Measurements from ENCODE around the gene CCDC51.
"Not testable (repeated sequence)": the region's sequence is repeated elsewhere in the genome, so short reads cannot be mapped to it uniquely, and the experiment has no call there.

The CCDC51 gene

DNA sequence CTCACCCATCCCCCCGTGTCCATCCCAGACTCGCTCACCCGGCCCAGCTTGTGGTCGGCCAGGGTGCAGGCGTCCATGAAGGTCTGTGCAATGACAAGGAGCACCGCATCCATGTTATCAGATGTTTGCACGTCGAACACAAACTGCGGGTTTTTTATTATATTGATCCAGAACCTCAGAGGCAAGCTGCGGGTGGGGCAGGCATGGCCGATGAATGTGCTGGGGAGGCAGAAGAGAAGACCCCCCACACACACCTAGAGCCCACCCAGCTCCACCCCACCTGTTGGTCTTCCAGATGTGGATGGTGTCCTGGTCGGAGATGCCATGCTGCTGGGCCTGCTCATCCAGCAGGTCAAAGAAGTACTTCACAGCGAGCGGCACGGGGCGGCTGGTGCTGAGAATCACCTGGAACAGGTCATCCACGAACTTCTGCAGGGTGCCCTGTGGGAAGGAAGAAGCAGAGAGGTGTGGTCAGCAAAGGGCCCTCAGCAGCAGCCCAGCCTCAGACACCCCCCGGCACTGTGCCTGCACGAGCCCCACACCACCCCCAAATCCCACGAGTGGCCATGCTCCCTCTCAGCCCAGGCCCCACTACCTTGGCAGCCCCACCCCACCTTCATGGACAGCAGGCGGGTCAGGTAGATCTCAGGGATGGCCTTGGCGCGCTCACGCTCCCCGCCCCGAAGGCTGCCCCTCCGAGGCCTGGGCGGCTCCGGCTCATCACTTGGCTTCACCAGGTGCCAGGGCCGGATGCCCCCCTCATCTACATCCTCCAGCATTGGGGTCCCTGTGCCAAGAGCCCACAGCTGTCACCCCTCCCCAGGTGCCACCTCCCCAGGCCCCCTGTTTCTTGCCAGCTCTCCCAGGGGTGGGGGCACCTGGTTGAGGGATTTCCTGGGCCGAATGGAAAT, 30.4 kb downstream of the CCDC51 start:
- no peaks in the 10 kb centered on the region for H3K4me1 Mint-ChIP-seq
- peak; percentile 13 for DNase-seq
- H3K4me3 Mint-ChIP-seq, result no peak overlapping the region
- CTCF ChIA-PET, result interaction anchor here (1.6 to 3.5 kb wide), 7 partner anchors 9 to 26 kb away, joined by 4 to 26 read pairs (median 8); no protein-coding TSS in a partner anchor
- H3K36me3 Mint-ChIP-seq, result no peaks in the 10 kb centered on the region
- peaks cover 9% of the 10 kb centered on the region for H3K27me3 Mint-ChIP-seq
- H3K9me3 Mint-ChIP-seq, result no peaks in the 10 kb centered on the region
- H3K27ac Mint-ChIP-seq, result no peak overlapping the region

- CTCF ChIA-PET, result interaction anchor here (0.6 to 3.5 kb wide), 7 partner anchors 9 to 183 kb away, joined by 3 to 26 read pairs (median 6); no protein-coding TSS in a partner anchor
- Mint-ChIP-seq H3K4me1 (no peaks in the 10 kb centered on the region), H3K9me3 (no peaks in the 10 kb centered on the region), H3K36me3 (no peaks in the 10 kb centered on the region), H3K27ac (no peak overlapping the region), H3K4me3 (no peak overlapping the region), H3K27me3 (peaks cover 9% of the 10 kb centered on the region)
- peak; percentile 20 for DNase-seq
These were observed 31.1 kb downstream of the CCDC51 start for GRCh38 chr3:48408823-48409281.

GRCh38 chr3:48407542-48408099, 32.3 kb downstream of the CCDC51 start:
- H3K27me3 Mint-ChIP-seq, result peaks cover 9% of the 10 kb centered on the region
- DNase-seq, result peak; percentile 14
- CTCF ChIA-PET, result interaction anchor here (1.0 to 3.5 kb wide), 9 partner anchors 8 to 229 kb away, joined by 3 to 26 read pairs (median 6); no protein-coding TSS in a partner anchor
- no peak overlapping the region for H3K27ac Mint-ChIP-seq
- no peaks in the 10 kb centered on the region for H3K9me3 Mint-ChIP-seq
- H3K4me3 Mint-ChIP-seq, result no peak overlapping the region
- no peaks in the 10 kb centered on the region for H3K4me1 Mint-ChIP-seq
- no peaks in the 10 kb centered on the region for H3K36me3 Mint-ChIP-seq

DNA sequence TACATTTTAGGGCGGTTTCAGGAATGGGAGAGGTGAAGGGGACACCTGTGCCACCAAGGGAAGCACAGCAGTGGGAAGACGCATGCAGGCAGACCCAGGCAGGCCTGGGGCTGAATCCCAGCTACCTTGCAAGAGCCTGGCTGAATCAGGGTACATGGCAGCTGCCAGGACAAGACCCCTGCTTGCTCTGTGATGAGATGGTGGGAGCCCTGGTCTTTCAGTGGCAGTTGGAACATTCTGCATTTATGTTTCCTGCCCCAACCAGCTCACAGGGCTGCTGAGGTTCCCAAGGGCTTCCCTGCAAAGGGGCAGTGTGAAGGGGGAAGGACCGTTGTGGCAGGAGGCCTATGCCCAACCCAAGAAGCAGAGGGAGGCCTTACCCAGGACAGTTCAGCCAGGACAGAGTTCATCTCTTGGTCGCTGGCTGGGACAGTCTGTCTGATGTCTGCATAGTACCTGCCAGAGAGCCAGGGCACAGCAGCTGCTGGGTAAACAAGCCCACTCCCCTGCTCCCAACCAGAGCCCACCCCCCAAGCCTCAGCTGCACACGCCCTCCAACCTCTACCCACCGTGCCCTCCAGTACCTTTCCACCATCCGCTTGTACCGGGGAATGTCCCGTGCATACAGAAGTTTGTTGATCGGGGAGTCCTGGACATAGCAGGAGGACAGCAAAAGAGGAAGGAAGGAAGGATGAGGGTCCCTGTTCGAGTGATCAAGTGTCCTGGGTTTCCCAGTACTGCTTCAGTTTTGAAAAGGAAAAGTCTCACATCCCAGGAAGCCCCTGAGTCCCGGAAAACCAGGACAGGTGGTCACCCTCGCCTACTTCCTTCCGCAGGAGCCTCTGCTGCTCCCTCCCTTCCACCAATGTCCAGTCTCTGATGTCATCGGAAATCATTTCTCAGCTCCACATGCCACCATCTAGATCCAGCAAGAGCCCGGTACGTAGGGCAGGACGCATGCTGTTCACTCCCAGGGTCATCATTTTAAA, 33.2 kb downstream of the CCDC51 start:
- no peaks in the 10 kb centered on the region for H3K9me3 Mint-ChIP-seq
- H3K27me3 Mint-ChIP-seq, result peaks cover 9% of the 10 kb centered on the region
- CTCF ChIA-PET, result interaction anchor here (1.4 to 3.5 kb wide), 4 partner anchors 7 to 29 kb away, joined by 6 to 26 read pairs (median 11); no protein-coding TSS in a partner anchor
- DNase-seq, result peak; percentile 18
- H3K4me1 Mint-ChIP-seq, result no peaks in the 10 kb centered on the region
- H3K36me3 Mint-ChIP-seq, result no peaks in the 10 kb centered on the region
- no peak overlapping the region for H3K27ac Mint-ChIP-seq
- no peak overlapping the region for H3K4me3 Mint-ChIP-seq

DNA sequence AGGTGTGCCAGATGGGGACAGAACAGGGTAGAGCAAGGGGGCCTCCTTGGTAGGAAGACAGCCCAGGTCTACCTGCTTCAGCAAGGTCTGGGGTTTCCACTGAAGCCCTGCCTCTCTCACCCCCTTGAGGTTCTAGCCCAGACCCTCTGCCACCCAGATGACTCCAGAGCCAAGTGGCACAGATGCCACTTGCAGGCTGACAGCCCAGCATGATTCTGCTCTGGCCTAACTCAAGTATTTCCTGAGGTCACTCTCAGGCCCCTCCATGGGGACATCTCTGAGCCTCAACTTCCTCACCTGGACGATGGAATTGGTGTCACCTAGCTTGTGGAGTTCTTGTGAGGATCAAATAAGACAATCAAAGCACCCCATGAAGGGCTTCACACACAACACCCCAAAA, 33.9 kb downstream of the CCDC51 start:
- H3K36me3 Mint-ChIP-seq, result no peaks in the 10 kb centered on the region
- no peaks in the 10 kb centered on the region for H3K4me1 Mint-ChIP-seq
- peak; percentile 14 for DNase-seq
- peaks cover 9% of the 10 kb centered on the region for H3K27me3 Mint-ChIP-seq
- H3K4me3 Mint-ChIP-seq, result no peak overlapping the region
- CTCF ChIA-PET, result interaction anchor here (3.4 to 3.5 kb wide), 2 partner anchors 27 to 30 kb away, joined by 14 to 26 read pairs; no protein-coding TSS in a partner anchor
- no peak overlapping the region for H3K27ac Mint-ChIP-seq
- no peaks in the 10 kb centered on the region for H3K9me3 Mint-ChIP-seq

DNA sequence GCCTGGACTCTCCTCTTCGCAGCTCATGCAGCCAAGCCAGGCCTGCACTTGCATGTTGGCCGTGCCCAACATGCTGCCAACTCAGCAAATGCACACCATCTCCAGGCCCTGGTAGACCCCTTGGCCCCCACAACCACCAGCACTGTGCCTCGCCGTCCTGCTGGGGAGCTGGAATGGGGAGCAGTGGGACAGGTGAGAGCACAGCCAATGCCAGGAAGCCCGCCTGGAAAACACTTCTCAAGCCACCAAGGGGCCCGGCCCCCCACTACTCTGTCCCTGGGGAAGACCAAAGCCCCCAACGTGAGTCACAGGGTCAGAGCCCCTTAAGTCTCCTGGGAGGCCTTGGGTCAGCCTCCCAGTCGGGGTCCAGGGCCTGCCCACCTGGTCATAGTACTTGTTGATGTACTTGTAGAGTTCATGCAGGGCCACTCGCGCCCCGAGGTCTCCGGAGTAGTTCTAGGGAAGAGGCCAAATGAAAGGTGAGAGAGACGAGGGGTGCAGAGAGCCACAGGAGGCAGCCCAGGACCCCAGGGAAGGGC, 34.5 kb downstream of the CCDC51 start:
- no peaks in the 10 kb centered on the region for H3K36me3 Mint-ChIP-seq
- DNase-seq, result peak; percentile 20
- no peak overlapping the region for H3K27ac Mint-ChIP-seq
- H3K4me3 Mint-ChIP-seq, result no peak overlapping the region
- CTCF ChIA-PET, result interaction anchor here (1.3 to 7.8 kb wide), 2 partner anchors 29 to 144 kb away, joined by 5 to 170 read pairs; no protein-coding TSS in a partner anchor
- peaks cover 9% of the 10 kb centered on the region for H3K27me3 Mint-ChIP-seq
- H3K4me1 Mint-ChIP-seq, result no peaks in the 10 kb centered on the region
- no peaks in the 10 kb centered on the region for H3K9me3 Mint-ChIP-seq

DNA sequence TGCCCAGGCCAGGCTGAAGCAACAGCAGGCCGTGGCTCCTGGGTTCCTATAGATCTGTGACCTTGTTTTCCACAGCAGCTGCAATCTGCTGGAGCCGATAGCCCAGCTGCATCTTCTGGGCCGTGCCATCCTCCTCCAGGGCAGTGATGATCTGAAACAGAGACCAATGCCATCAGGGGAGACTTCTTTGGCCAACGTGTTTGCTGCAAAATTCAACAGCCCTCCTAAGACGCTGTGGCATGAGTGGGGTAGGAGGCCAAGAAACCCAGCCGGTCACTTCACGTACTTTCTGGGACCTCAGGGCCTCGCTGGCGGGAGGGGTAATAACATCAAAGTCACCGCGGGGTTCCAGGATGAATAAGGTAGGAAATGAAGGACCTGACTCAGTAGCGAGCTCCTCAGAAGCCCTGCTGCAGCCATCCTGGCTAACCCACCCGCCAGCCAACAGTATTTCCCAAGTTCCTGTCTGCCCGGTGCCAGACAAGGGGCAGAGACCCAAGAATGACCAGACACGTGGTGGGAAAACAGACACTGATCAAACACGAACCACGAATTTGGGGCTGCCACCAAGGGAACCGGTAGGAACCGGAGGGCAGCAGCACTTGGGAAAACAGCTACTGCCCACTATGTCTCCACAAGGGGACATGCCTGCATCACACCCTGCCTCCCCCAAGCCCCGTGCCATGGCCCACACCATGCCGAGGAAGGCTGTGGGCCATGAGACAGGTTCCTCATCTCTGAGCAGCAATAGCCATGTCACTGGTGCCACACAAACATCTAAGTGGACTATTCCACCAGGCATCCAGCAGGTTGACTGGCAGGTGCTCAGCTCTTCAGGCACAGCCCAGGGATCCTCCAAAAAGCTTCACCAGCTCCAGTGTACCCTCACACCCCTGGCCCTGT, 35.2 kb downstream of the CCDC51 start:
- Mint-ChIP-seq H3K4me3 (no peak overlapping the region), H3K27ac (no peak overlapping the region)

GRCh38 chr3:48403533-48404439, 36.1 kb downstream of the CCDC51 start:
- Mint-ChIP-seq H3K36me3 (no peaks in the 10 kb centered on the region), H3K27me3 (peaks cover 20% of the 10 kb centered on the region), H3K4me1 (no peaks in the 10 kb centered on the region), H3K9me3 (no peaks in the 10 kb centered on the region), H3K27ac (no peak overlapping the region), H3K4me3 (no peak overlapping the region)
- CTCF ChIA-PET, result interaction anchor here (1.3 to 7.8 kb wide), 3 partner anchors 30 to 145 kb away, joined by 5 to 170 read pairs (median 50); no protein-coding TSS in a partner anchor
- DNase-seq, result peak; percentile 18

More for the DNA sequence above, 35.2 kb downstream of the CCDC51 start:
- Mint-ChIP-seq H3K4me1 (no peaks in the 10 kb centered on the region), H3K27me3 (peaks cover 11% of the 10 kb centered on the region), H3K36me3 (no peaks in the 10 kb centered on the region), H3K9me3 (no peaks in the 10 kb centered on the region)
- DNase-seq, result peak; percentile 3
- CTCF ChIA-PET, result interaction anchor here (1.3 to 7.8 kb wide), 2 partner anchors 29 to 144 kb away, joined by 5 to 170 read pairs; no protein-coding TSS in a partner anchor

DNA sequence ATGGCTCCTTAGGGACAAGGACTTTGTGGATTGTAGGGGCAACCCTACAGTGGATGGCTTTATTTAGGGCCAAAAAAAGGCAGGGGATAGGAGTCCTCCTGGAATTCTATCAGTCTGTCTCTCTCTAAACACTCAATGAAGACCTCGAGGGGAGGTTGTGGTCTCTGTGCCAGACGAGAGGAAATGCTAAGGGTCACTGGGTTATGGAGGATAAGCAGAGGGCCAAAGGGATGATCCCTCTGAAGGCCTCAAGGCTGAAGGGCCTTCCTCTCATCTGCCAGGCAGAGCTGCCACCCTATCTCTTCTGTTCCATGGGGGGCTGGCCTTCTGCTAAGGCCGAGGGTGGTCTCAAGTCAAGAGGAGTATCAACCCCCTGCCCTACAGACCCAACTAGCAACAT, 37.0 kb downstream of the CCDC51 start:
- no peak for DNase-seq
- no peak overlapping the region for H3K4me3 Mint-ChIP-seq
- H3K9me3 Mint-ChIP-seq, result no peaks in the 10 kb centered on the region
- no peak overlapping the region for H3K27ac Mint-ChIP-seq
- H3K27me3 Mint-ChIP-seq, result peaks cover 26% of the 10 kb centered on the region
- H3K4me1 Mint-ChIP-seq, result no peaks in the 10 kb centered on the region
- H3K36me3 Mint-ChIP-seq, result no peaks in the 10 kb centered on the region
- CTCF ChIA-PET, result interaction anchor here (3.9 to 7.8 kb wide), 3 partner anchors 31 to 146 kb away, joined by 48 to 170 read pairs (median 50); no protein-coding TSS in a partner anchor

GRCh38 chr3:48402281-48402732, 37.6 kb downstream of the CCDC51 start:
- Mint-ChIP-seq H3K4me1 (no peaks in the 10 kb centered on the region), H3K36me3 (no peaks in the 10 kb centered on the region), H3K4me3 (no peak overlapping the region), H3K27ac (no peak overlapping the region), H3K9me3 (no peaks in the 10 kb centered on the region), H3K27me3 (peaks cover 24% of the 10 kb centered on the region)
- DNase-seq, result no peak
- CTCF ChIA-PET, result interaction anchor here (1.1 to 7.8 kb wide), 8 partner anchors 27 to 233 kb away, joined by 3 to 170 read pairs (median 22); partner anchors contain the start of genes PLXNB1 and SLC26A6

DNA sequence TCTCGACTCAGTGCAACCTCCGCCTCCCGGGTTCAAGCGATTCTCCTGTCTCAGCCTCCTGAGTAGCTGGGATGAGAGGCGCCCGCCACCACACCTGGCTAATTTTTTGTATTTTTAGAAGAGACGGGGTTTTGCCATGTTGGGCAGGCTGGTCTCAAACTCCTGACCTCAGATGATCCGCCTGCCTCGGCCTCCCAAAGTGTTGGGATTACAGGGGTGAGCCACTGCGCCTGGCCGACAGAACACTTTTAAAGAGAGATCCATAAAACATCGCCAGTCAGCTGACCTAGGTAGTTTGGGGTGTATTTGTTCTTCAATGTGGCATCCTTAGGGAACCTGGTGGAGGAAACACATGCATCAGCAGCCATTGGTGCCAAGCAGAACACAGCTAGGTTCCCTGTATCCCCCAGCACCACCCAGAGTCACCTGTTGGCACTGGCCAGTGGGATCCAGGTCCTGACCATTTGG, 38.5 kb downstream of the CCDC51 start:
- not testable (repeated sequence) for DNase-seq, H3K9me3 Mint-ChIP-seq, H3K4me1 Mint-ChIP-seq, H3K36me3 Mint-ChIP-seq, H3K4me3 Mint-ChIP-seq, H3K27ac Mint-ChIP-seq
- H3K27me3 Mint-ChIP-seq, result peaks cover 23% of the 10 kb centered on the region
- CTCF ChIA-PET, result interaction anchor here (0.8 to 7.8 kb wide), 35 partner anchors 10 to 351 kb away, joined by 3 to 170 read pairs (median 5); partner anchors contain the start of genes CAMP, CCDC51, PFKFB4 and PLXNB1
